Neural progenitor cell (in vitro differentiated cells): ENCODE data around the gene CAMKMT. TPM values are rescaled to one million over a fixed set of nuclear protein-coding genes. Genes with fewer than 3 reads are reported as not detected.

Source experiments
- DNase-seq: peaks from one replicate; pipeline ENCODE4 v3.0.0-alpha.2; 2016; ENCODE audit warnings: low spot score
- H2AFZ ChIP-seq: fragments of 200-600 bp; sonication (generic); replicated peaks from 2 replicates; pipeline ENCODE4 v1.6.1; 2016; ENCODE audit warnings: antibody characterized with exemption
- H3F3A ChIP-seq: fragments of 200-600 bp; sonication (generic); 2 replicates; pipeline ENCODE4 v1.6.1; 2016; ENCODE audit warnings: antibody characterized with exemption, low read depth
- H3K27ac ChIP-seq: fragments of 200-600 bp; sonication (generic); 2 replicates; pipeline ENCODE4 v1.5.1; 2016; ENCODE audit warnings: mild to moderate bottlenecking
- H3K27me3 ChIP-seq: fragments of 200-600 bp; sonication (generic); 2 replicates; pipeline ENCODE4 v1.6.1; 2016; ENCODE audit warnings: mild to moderate bottlenecking, moderate library complexity
- H3K36me3 ChIP-seq: fragments of 200-600 bp; sonication (generic); 2 replicates; pipeline ENCODE4 v1.5.1; 2016
- H3K4me1 ChIP-seq: fragments of 200-600 bp; sonication (generic); 2 replicates; pipeline ENCODE4 v1.6.1; 2016; ENCODE audit warnings: mixed run types
- H3K4me2 ChIP-seq: fragments of 200-600 bp; sonication (generic); 2 replicates; pipeline ENCODE4 v1.6.1; 2016
- H3K4me3 ChIP-seq: fragments of 200-600 bp; sonication (generic); 2 replicates; pipeline ENCODE4 v1.5.1; 2016
- H3K79me2 ChIP-seq: fragments of 200-600 bp; sonication (generic); 2 replicates; pipeline ENCODE4 v1.6.1; 2016; ENCODE audit warnings: low read depth
- H3K9ac ChIP-seq: fragments of 200-600 bp; sonication (generic); 2 replicates; pipeline ENCODE4 v1.6.1; 2016
- H3K9me3 ChIP-seq: fragments of 200-600 bp; sonication (generic); 2 replicates; pipeline ENCODE4 v1.5.1; 2016; ENCODE audit warnings: low read depth
- H4K20me1 ChIP-seq: fragments of 200-600 bp; sonication (generic); 2 replicates; pipeline ENCODE4 v1.6.1; 2016; ENCODE audit warnings: low read depth
- H3K27ac Mint-ChIP-seq: 3 replicates; pipeline ENCODE4 v1.8.0; 2021; ENCODE audit warnings: mixed read lengths
- H3K27me3 Mint-ChIP-seq: 2 replicates; pipeline ENCODE4 v1.8.0; 2022; ENCODE audit warnings: low read depth, mild to moderate bottlenecking, inconsistent platforms, moderate library complexity, mixed read lengths; ENCODE audit not compliant: insufficient read depth
- H3K36me3 Mint-ChIP-seq: 3 replicates; pipeline ENCODE4 v1.8.0; 2021; ENCODE audit warnings: mixed read lengths
- H3K4me1 Mint-ChIP-seq: 3 replicates; pipeline ENCODE4 v1.8.0; 2021; ENCODE audit warnings: mixed read lengths
- H3K4me3 Mint-ChIP-seq: 3 replicates; pipeline ENCODE4 v1.8.0; 2021; ENCODE audit warnings: mild to moderate bottlenecking, moderate library complexity, mixed read lengths
- H3K9me3 Mint-ChIP-seq: 3 replicates; pipeline ENCODE4 v1.8.0; 2020; ENCODE audit warnings: mixed read lengths
- CTCF ChIP-seq: fragments of 200-600 bp; sonication (generic); IDR thresholded peaks from 2 replicates; pipeline ENCODE4 v1.5.1; 2017; ENCODE audit warnings: antibody characterized with exemption, mild to moderate bottlenecking
- EZH2 ChIP-seq: fragments of 200-600 bp; sonication (generic); IDR thresholded peaks from 2 replicates; pipeline ENCODE4 v1.6.1; 2017; ENCODE audit warnings: antibody characterized with exemption, mild to moderate bottlenecking, moderate library complexity
- EZH2phosphoT487 ChIP-seq: fragments of 200-600 bp; sonication (generic); IDR thresholded peaks from 2 replicates; pipeline ENCODE4 v1.6.1; 2017; ENCODE audit warnings: antibody characterized with exemption
- total RNA-seq: library from RNA; depleted of rRNA; stranded (reverse); fragments of >200 nt; gene quantifications from 2 replicates; pipeline ENCODE4 v1.2.3, GENCODE V29; 2015; ENCODE audit warnings: low replicate concordance

Gene CAMKMT
- total RNA-seq, 1 donor from 2014 or later = 28.5 TPM

GRCh38 chr2:44747794-44748193 is 386.0 kb downstream of the CAMKMT start:
- H3K27me3 ChIP-seq = no peaks in the 10 kb centered on the region
- no peak overlapping the region for H2AFZ ChIP-seq
- H3K9me3 ChIP-seq = no peaks in the 10 kb centered on the region
- TF ChIP-seq CTCF (no peak), EZH2 (no peak), EZH2phosphoT487 (no peak)
- H3K4me2 ChIP-seq = peak overlapping the region; percentile 16
- no peaks in the 10 kb centered on the region for H4K20me1 ChIP-seq
- H3F3A ChIP-seq = peaks cover 25% of the 10 kb centered on the region
- no peak for DNase-seq
- no peaks in the 10 kb centered on the region for H3K79me2 ChIP-seq
- no peaks in the 10 kb centered on the region for H3K9me3 Mint-ChIP-seq
- H3K4me3 Mint-ChIP-seq = no peak overlapping the region
- peaks cover 3% of the 10 kb centered on the region for H3K27me3 Mint-ChIP-seq
- no peak overlapping the region for H3K27ac ChIP-seq
- H3K36me3 Mint-ChIP-seq = peaks cover 2% of the 10 kb centered on the region
- peaks cover 35% of the 10 kb centered on the region for H3K4me1 ChIP-seq
- H3K9ac ChIP-seq = no peak overlapping the region
- no peak overlapping the region for H3K27ac Mint-ChIP-seq
- H3K4me3 ChIP-seq = no peak overlapping the region
- H3K36me3 ChIP-seq = no peaks in the 10 kb centered on the region
- peaks cover 26% of the 10 kb centered on the region for H3K4me1 Mint-ChIP-seq

- Mint-ChIP-seq H3K9me3 (no peaks in the 10 kb centered on the region), H3K27ac (no peak overlapping the region), H3K36me3 (peaks cover 2% of the 10 kb centered on the region), H3K27me3 (peaks cover 3% of the 10 kb centered on the region), H3K4me3 (no peak overlapping the region), H3K4me1 (peaks cover 6% of the 10 kb centered on the region)
- Histone ChIP-seq H3K9me3 (no peaks in the 10 kb centered on the region), H3K36me3 (no peaks in the 10 kb centered on the region), H3K27ac (no peak overlapping the region), H3K9ac (no peak overlapping the region), H2AFZ (no peak overlapping the region), H3K4me1 (peaks cover 13% of the 10 kb centered on the region), H3K27me3 (no peaks in the 10 kb centered on the region), H4K20me1 (no peaks in the 10 kb centered on the region), H3K4me2 (no peak overlapping the region), H3K79me2 (no peaks in the 10 kb centered on the region), H3K4me3 (no peak overlapping the region), H3F3A (peaks cover 7% of the 10 kb centered on the region)
- DNase-seq = no peak
- TF ChIP-seq EZH2 (no peak), CTCF (no peak), EZH2phosphoT487 (no peak)
Measured at GRCh38 chr2:44751754-44752479, 390.2 kb downstream of the CAMKMT start.

- Histone ChIP-seq H2AFZ (no peak overlapping the region), H4K20me1 (no peaks in the 10 kb centered on the region), H3K27ac (no peak overlapping the region), H3K36me3 (no peaks in the 10 kb centered on the region), H3K4me1 (peaks cover 4% of the 10 kb centered on the region), H3K4me2 (no peak overlapping the region), H3K27me3 (no peaks in the 10 kb centered on the region), H3K9me3 (no peaks in the 10 kb centered on the region), H3K79me2 (no peaks in the 10 kb centered on the region), H3K4me3 (no peak overlapping the region), H3K9ac (no peak overlapping the region), H3F3A (no peaks in the 10 kb centered on the region)
- Mint-ChIP-seq H3K9me3 (no peaks in the 10 kb centered on the region), H3K4me3 (no peak overlapping the region), H3K27me3 (peaks cover 3% of the 10 kb centered on the region), H3K36me3 (peaks cover 2% of the 10 kb centered on the region), H3K4me1 (peaks cover 4% of the 10 kb centered on the region), H3K27ac (no peak overlapping the region)
- no peak for DNase-seq
- no peak for TF ChIP-seq CTCF
- TF ChIP-seq EZH2 = no peak
- TF ChIP-seq EZH2phosphoT487 = no peak
Measured at GRCh38 chr2:44752761-44753160, 391.0 kb downstream of the CAMKMT start.
